AG08396 (cell line): ENCODE data around the gene TSPAN11.

Experiments
- DNase-seq: peaks from one replicate; pipeline ENCODE4 v3.0.0; 2012; ENCODE audit warnings: low spot score, mixed read lengths

TSPAN11 gene

GRCh38 chr12:30979371-30980259, 53.1 kb downstream of the TSPAN11 start:
- no peak for DNase-seq

- no peak for DNase-seq
These were observed 54.6 kb downstream of the TSPAN11 start for GRCh38 chr12:30980955-30981662.

- no peak for DNase-seq
These were observed 55.9 kb downstream of the TSPAN11 start for GRCh38 chr12:30982413-30982812.

GRCh38 chr12:30985814-30986452, 59.4 kb downstream of the TSPAN11 start:
- DNase-seq: peak; percentile 79

- no peak for DNase-seq
These were observed 61.5 kb downstream of the TSPAN11 start for GRCh38 chr12:30988086-30988485.

- no peak for DNase-seq
These were observed 62.2 kb downstream of the TSPAN11 start for GRCh38 chr12:30988646-30989286.

- DNase-seq: no peak
These were observed 63.2 kb downstream of the TSPAN11 start for GRCh38 chr12:30989754-30990153.

- DNase-seq: no peak
These were observed 63.8 kb downstream of the TSPAN11 start for GRCh38 chr12:30990316-30990715.

GRCh38 chr12:30990776-30991175, 64.2 kb downstream of the TSPAN11 start:
- DNase-seq: no peak

GRCh38 chr12:30991466-30991865, 64.9 kb downstream of the TSPAN11 start:
- no peak for DNase-seq

GRCh38 chr12:30992381-30992780, 65.8 kb downstream of the TSPAN11 start:
- no peak for DNase-seq

- DNase-seq: no peak
These were observed 67.2 kb downstream of the TSPAN11 start for GRCh38 chr12:30993766-30994165.

GRCh38 chr12:30994274-30994673, 67.7 kb downstream of the TSPAN11 start:
- DNase-seq: no peak

GRCh38 chr12:30996255-30996654, 69.7 kb downstream of the TSPAN11 start:
- peak; percentile 69 for DNase-seq

- no peak for DNase-seq
These were observed 70.2 kb downstream of the TSPAN11 start for GRCh38 chr12:30996752-30997151.

- no peak for DNase-seq
These were observed 71.3 kb downstream of the TSPAN11 start for GRCh38 chr12:30997685-30998440.

- DNase-seq: no peak
These were observed 72.5 kb downstream of the TSPAN11 start for GRCh38 chr12:30999011-30999410.

GRCh38 chr12:30999723-31000122, 73.2 kb downstream of the TSPAN11 start:
- no peak for DNase-seq

GRCh38 chr12:31000751-31001150, 74.2 kb downstream of the TSPAN11 start:
- no peak for DNase-seq

GRCh38 chr12:31001581-31002360, 75.2 kb downstream of the TSPAN11 start:
- no peak for DNase-seq

GRCh38 chr12:31002361-31002725, 75.8 kb downstream of the TSPAN11 start:
- DNase-seq: no peak
